HG02981 (cell line): ENCODE data around the gene HLTF.
"Not testable (repeated sequence)": the region's sequence is repeated elsewhere in the genome, so short reads cannot be mapped to it uniquely, and the experiment has no call there.

Experiments used
- ATAC-seq: cut with Tn5 transposase; IDR thresholded peaks from one replicate; pipeline ENCODE4 v1.9.1; 2021; ENCODE audit warnings: mild to moderate bottlenecking, moderate library complexity; ENCODE audit not compliant: unreplicated experiment

HLTF gene, protein sequence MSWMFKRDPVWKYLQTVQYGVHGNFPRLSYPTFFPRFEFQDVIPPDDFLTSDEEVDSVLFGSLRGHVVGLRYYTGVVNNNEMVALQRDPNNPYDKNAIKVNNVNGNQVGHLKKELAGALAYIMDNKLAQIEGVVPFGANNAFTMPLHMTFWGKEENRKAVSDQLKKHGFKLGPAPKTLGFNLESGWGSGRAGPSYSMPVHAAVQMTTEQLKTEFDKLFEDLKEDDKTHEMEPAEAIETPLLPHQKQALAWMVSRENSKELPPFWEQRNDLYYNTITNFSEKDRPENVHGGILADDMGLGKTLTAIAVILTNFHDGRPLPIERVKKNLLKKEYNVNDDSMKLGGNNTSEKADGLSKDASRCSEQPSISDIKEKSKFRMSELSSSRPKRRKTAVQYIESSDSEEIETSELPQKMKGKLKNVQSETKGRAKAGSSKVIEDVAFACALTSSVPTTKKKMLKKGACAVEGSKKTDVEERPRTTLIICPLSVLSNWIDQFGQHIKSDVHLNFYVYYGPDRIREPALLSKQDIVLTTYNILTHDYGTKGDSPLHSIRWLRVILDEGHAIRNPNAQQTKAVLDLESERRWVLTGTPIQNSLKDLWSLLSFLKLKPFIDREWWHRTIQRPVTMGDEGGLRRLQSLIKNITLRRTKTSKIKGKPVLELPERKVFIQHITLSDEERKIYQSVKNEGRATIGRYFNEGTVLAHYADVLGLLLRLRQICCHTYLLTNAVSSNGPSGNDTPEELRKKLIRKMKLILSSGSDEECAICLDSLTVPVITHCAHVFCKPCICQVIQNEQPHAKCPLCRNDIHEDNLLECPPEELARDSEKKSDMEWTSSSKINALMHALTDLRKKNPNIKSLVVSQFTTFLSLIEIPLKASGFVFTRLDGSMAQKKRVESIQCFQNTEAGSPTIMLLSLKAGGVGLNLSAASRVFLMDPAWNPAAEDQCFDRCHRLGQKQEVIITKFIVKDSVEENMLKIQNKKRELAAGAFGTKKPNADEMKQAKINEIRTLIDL

GRCh38 chr3:149086232-149086988, at the start of gene HLTF:
Gene HLTF, minus strand, starts transcription at chr3:149086533. Its CDS starts 197 bp downstream, at chr3:149086336.
- peak; percentile 99 for ATAC-seq

GRCh38 chr3:149134575-149134974, 48.2 kb upstream of the HLTF start:
- no peak for ATAC-seq

DNA sequence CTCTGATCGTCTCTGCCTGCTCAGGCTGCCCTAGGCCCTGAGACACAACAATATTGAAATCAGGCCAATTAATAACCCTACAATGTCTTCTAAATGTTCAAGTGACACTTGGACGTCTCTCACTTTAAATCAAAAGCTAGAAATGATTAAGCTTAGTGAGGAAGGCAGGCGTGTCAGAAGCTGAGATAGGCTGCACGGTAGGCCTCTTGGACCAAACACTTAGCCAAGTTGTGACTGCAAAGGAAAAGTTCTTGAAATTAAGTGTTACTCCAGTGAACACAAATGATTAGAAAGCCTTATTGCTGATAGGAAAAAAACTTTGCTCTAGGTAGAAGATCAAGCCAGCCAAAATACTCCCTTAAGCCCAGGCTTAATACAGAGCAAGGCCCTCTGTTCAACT, 45.3 kb upstream of the HLTF start:
- ATAC-seq, result no peak

GRCh38 chr3:149129326-149130205, 43.2 kb upstream of the HLTF start, which contains the start of gene HPS3:
Gene HPS3, plus strand, starts transcription at chr3:149129638. Its CDS starts 86 bp downstream, at chr3:149129724.
- peak; percentile 91 for ATAC-seq

DNA sequence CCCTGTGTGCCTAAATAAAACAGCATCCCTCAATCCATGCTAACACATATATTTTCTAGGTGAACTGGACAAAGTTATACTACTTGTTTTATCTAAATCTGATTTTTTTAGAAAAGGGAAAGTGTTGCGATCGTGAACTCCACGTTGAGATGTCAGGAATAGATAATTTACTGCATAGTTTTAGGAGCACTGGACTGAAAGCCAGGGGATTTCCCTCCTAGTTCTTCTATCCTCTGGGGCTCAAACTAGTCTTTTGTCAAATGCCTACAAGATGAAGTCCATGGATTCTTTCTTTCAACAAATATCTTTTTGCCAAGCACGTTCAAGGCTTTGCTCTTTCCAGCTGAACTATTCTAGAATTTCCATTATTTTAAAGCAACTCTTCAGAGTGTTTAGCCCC, 42.5 kb upstream of the HLTF start:
- ATAC-seq, result no peak

GRCh38 chr3:149122721-149123578, 36.6 kb upstream of the HLTF start:
- ATAC-seq, result no peak

GRCh38 chr3:149120051-149120972, 34.0 kb upstream of the HLTF start:
- ATAC-seq, result peak; percentile 73

DNA sequence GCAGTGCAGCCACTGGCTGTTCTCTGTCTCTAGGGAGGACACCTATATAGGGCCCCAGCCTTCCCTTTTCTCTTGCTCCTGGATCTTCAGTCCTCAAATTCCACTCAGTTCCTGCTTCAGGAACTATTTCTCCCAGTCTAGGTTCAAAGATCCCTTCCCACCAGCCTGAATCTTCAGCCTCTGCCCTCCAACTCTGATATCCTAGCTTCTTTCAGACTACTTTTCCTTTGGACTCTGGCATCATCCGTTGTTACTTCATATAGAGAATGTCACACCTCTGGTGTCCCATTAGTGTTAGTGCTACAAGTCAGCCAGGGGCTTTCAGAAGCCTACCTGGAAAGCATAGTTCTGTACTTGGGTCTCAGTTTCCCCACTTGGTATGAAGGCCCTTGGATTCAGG, 33.1 kb upstream of the HLTF start:
- no peak for ATAC-seq

DNA sequence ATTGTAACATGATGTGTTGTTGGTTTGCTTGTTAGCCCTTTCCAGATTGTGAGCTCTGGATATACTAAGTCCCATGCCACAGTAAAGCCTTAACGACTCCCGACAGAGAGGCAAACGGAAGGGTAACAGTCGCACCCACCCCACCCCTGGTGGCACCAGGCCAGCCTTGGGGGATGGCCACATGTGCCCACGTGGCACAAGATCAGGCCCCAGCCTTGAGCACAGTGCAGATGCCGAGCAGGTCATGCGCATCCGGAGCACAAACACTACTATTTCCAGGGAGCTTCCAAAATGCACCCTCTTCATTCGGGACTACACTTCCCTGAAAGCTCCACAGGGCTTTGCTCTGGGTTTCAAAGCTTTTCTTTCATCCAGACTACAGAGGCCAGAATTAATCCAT, 32.4 kb upstream of the HLTF start:
- ATAC-seq, result no peak

DNA sequence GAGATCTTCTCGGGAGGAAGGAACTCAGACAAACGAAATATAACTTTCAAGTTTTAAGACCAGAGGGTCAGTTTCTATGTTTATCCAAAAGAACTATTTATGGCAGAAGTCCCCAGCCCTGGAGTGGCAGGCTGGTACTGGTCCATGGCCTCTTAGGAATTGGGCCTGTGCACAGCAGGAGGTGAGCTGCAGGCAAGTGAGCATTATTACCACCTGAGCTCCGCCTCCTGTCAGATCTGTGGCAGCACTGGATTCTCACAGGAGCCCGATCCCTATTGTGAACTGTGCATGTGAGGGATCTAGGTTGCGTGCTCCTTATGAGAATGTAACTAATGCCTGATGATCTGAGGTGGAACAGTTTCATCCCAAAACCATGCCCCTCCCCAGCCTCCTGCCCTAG, 28.8 kb upstream of the HLTF start:
- no peak for ATAC-seq

GRCh38 chr3:149114458-149114857, 28.1 kb upstream of the HLTF start:
- ATAC-seq, result no peak

DNA sequence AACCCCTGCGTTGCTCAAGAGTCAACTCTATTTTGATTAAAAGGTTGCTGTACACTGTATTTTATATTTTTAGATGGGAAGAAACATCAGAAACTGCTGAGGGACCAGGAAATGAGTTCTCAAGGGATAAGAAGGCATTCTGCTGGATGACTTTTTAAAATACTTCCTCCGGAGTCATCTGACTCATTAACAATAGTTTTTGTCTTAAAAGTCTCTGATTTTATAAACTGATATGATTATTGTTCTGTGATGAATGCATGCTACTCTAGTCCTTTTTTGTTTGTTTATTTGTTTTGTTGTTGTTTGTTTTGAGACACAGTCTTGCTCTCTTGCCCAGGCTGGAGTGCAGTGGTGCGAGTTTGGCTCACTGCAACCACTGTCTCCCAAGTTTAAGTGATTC, 18.2 kb upstream of the HLTF start:
- ATAC-seq, result no peak

- ATAC-seq, result no peak
Measured at GRCh38 chr3:149101641-149102040, 15.3 kb upstream of the HLTF start.

- ATAC-seq, result no peak
Measured at GRCh38 chr3:149101154-149101553, 14.8 kb upstream of the HLTF start.

DNA sequence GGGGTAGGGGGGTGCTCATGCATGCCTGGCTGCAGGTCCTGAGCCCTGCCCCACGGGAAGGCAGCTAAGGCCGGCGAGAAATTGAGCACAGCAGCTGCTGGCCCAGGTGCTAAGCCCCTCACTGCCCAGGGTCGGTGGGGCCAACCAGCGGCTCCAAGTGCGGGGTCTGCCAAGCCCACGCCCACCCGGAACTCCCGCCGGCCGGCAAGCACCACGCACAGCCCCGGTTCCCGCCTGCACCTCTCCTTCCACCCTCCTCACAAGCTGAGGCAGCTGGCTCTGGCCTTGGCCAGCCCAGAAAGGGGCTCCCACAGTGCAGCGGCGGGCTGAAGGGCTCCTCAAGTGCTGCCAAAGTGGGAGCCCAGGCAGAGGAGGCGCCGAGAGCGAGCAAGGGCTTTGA, 11.7 kb upstream of the HLTF start:
- not testable (repeated sequence) for ATAC-seq

GRCh38 chr3:149095487-149095886, 9.2 kb upstream of the HLTF start:
- ATAC-seq, result no peak

DNA sequence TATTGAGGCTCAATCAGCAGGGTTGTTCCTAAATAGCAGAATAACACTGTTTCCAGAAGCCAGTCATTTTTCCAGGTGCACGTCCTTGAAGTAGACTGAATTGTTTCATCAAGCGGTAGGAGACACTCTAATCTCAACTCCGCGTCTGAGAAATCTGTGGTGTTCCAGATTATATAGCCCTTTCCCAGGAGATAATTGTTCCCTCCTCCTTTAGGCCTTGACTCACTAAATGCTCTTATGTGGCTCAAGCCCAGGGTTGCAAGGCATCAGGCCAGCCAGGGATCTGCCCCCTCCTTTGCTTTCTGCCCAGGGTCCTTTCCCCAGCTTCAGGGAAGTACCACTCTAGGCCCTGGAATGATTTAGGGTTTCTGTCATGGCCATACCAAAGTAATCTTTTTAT, 5.7 kb upstream of the HLTF start:
- ATAC-seq, result no peak

DNA sequence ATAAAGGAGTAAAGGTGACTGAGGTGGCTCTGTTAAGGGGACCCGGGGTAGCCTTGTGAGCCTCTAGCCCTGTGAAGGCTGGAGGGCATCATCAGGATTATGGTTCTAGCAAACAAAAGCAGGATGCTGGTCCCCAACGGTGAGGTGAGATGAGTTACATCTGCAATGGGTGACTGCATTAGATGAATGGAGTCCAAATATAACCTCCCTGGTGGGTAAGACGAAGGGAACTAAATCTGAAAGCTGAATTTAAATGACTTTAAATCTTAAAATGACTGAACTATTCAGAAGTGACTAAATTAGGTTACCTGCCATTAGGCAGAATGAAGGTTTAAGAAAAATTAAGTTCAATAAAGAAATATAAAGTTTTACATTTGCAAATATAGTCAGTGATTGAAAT, 4.6 kb upstream of the HLTF start:
- ATAC-seq, result no peak
